ENCODE results near the gene TNFRSF19. TPM values are rescaled to one million over a fixed set of nuclear protein-coding genes. Genes with fewer than 3 reads are reported as not detected.

Gene TNFRSF19
- total and polyA plus RNA-seq, 11 donors: 9.1 to 35.7 (median 25.6) TPM

GRCh38 chr13:23668562-23668961 lies 98.3 kb downstream of the TNFRSF19 start:
- no peak overlapping the region for H3K4me3 ChIP-seq
- no peaks in the 10 kb centered on the region for H3K9me3 ChIP-seq
- intact Hi-C loops (cut with DNase I): no loop called here
- no peaks in the 10 kb centered on the region for H3K27me3 ChIP-seq
- 78 to 86% (median 84%) methylated on average over 9 of the region's 9 CpGs for WGBS, 4 donors
- H3K27ac ChIP-seq: peak overlapping the region in 2 of 12 donors; percentile 4 to 22
- DNase-seq (peak in 1 of 5 donors; percentile 59), ATAC-seq (peak in 3 of 4 donors; percentile 33 to 48 (median 45))
- peaks cover 0 to 31% (median 16%) of the 10 kb centered on the region in 12 donors for H3K4me1 ChIP-seq
- H3K36me3 ChIP-seq: peaks cover 0 to 49% (median 15%) of the 10 kb centered on the region in 9 donors
- TF ChIP-seq, protein P1, sequence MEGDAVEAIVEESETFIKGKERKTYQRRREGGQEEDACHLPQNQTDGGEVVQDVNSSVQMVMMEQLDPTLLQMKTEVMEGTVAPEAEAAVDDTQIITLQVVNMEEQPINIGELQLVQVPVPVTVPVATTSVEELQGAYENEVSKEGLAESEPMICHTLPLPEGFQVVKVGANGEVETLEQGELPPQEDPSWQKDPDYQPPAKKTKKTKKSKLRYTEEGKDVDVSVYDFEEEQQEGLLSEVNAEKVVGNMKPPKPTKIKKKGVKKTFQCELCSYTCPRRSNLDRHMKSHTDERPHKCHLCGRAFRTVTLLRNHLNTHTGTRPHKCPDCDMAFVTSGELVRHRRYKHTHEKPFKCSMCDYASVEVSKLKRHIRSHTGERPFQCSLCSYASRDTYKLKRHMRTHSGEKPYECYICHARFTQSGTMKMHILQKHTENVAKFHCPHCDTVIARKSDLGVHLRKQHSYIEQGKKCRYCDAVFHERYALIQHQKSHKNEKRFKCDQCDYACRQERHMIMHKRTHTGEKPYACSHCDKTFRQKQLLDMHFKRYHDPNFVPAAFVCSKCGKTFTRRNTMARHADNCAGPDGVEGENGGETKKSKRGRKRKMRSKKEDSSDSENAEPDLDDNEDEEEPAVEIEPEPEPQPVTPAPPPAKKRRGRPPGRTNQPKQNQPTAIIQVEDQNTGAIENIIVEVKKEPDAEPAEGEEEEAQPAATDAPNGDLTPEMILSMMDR (IDR thresholded peaks at IDR 0.05): no peak
- no peak for TF ChIP-seq POLR2A (IDR thresholded peaks at IDR 0.05)

- no peaks in the 10 kb centered on the region for H3K27me3 ChIP-seq
- intact Hi-C loops (cut with DNase I): no loop called here
- peaks cover 0 to 60% (median 15%) of the 10 kb centered on the region in 9 donors for H3K36me3 ChIP-seq
- WGBS, 4 donors: 66 to 74% (median 69%) methylated on average over 6 to 7 of the region's 7 CpGs
- no peak overlapping the region for H3K4me3 ChIP-seq
- no peak for DNase-seq
- H3K4me1 ChIP-seq: peaks cover 0 to 36% (median 17%) of the 10 kb centered on the region in 12 donors
- TF ChIP-seq POLR2A (IDR thresholded peaks at IDR 0.05): no peak
- TF ChIP-seq, protein P1 (IDR thresholded peaks at IDR 0.05): no peak
- ATAC-seq: no peak
- H3K27ac ChIP-seq: peak overlapping the region in 2 of 12 donors; percentile 3 to 19
- H3K9me3 ChIP-seq: no peaks in the 10 kb centered on the region
These were observed 100.6 kb downstream of the TNFRSF19 start for GRCh38 chr13:23670793-23671192.

DNA sequence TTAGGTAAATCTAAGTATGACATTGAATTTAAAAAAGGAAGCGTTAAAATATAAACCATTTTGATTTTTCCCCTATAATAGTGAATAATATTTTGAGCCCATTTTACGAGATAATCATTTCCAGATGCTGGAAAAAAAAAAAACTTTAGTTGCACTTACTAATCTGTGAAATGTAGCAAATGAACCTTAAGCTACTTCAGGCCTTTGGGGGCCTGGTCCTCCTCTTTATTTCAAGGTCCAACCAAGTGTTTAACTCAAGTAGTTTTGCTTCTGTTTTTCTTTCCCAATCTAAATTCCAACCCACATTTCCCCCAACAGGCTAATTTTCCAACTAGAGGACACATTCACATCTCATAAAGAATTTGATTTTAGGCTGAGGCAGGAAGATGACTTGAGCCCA lies 101.2 kb downstream of the TNFRSF19 start:
- H3K9me3 ChIP-seq: no peaks in the 10 kb centered on the region
- ATAC-seq (peak in 1 of 4 donors; percentile 24), DNase-seq (no peak)
- H3K27me3 ChIP-seq: no peaks in the 10 kb centered on the region
- no peak overlapping the region for H3K4me3 ChIP-seq
- intact Hi-C loops (cut with DNase I): no loop called here
- H3K4me1 ChIP-seq: peaks cover 0 to 36% (median 17%) of the 10 kb centered on the region in 12 donors
- 78 to 91% (median 85%) methylated on average over 2 of the region's 2 CpGs for WGBS, 4 donors
- no peak for TF ChIP-seq POLR2A (IDR thresholded peaks at IDR 0.05)
- TF ChIP-seq, protein P1 (IDR thresholded peaks at IDR 0.05): no peak
- peaks cover 0 to 63% (median 15%) of the 10 kb centered on the region in 9 donors for H3K36me3 ChIP-seq
- H3K27ac ChIP-seq: peak overlapping the region in 8 of 12 donors; percentile 25 to 66 (median 52)

DNA sequence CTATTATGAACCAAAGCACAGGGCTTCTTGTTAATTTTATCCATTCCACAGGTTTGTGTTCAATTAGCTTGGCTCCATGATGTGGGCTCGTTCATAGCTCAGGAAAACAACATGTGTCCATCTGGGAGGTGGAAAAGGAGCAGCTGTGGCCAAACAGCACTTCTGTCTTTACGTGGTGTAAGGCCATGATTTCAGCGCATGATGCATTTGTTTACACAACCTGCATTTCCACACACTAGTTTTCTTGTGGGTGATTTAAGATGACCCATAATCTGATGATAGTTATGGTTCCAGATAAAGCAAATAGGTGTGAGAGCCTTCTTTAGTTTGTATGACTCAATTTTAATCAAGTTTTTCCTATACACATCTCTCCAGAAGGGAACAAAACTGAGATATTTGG lies 101.7 kb downstream of the TNFRSF19 start:
- ATAC-seq (peak in 1 of 4 donors; percentile 46), DNase-seq (no peak)
- TF ChIP-seq, protein P1 (IDR thresholded peaks at IDR 0.05): no peak
- no peak for TF ChIP-seq POLR2A (IDR thresholded peaks at IDR 0.05)
- peaks cover 0 to 36% (median 17%) of the 10 kb centered on the region in 12 donors for H3K4me1 ChIP-seq
- 69 to 81% (median 80%) methylated on average over 3 of the region's 3 CpGs for WGBS, 4 donors
- no peaks in the 10 kb centered on the region for H3K9me3 ChIP-seq
- intact Hi-C loops (cut with DNase I): no loop called here
- no peaks in the 10 kb centered on the region for H3K27me3 ChIP-seq
- peaks cover 0 to 64% (median 15%) of the 10 kb centered on the region in 9 donors for H3K36me3 ChIP-seq
- H3K27ac ChIP-seq: peak overlapping the region in 9 of 12 donors; percentile 18 to 66 (median 50)
- H3K4me3 ChIP-seq: no peak overlapping the region

Data from heart left ventricle (tissue), 16 donors.